NCI-H345 (cell line): ENCODE data around the gene GPA33.
A peak's percentile ranks its signal among the peaks of the same experiment; 100 is the strongest.

Source experiments
- DNase-seq: peaks from one replicate; lab custom pipeline; 2025; lab: John Stamatoyannopoulos, UW

Gene GPA33

GRCh38 chr1:167117225-167117624 is 27.0 kb upstream of the GPA33 start:
- DNase-seq: no peak

GRCh38 chr1:167116174-167116573 is 26.0 kb upstream of the GPA33 start:
- no peak for DNase-seq

GRCh38 chr1:167115655-167116054 is 25.5 kb upstream of the GPA33 start:
- no peak for DNase-seq

DNA sequence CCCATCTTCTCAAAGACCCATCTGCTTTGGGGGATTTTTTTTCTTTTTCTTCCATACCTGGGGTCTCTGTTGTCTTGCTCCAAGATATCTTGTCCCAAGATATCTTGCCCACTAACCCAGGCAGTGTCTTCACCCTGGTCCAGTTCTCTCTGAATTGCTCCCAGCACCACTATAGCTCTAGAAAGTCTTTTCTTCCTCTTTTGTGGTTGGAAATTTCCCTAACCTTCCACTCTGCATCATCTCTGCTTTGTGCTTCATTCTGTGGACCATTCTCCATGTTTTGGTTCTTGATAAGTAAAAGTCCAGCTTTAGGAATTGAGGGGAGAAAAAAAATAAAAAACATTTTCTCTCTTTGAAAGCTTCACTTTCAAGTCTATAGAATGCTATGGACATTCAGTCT is 24.5 kb upstream of the GPA33 start:
- no peak for DNase-seq

DNA sequence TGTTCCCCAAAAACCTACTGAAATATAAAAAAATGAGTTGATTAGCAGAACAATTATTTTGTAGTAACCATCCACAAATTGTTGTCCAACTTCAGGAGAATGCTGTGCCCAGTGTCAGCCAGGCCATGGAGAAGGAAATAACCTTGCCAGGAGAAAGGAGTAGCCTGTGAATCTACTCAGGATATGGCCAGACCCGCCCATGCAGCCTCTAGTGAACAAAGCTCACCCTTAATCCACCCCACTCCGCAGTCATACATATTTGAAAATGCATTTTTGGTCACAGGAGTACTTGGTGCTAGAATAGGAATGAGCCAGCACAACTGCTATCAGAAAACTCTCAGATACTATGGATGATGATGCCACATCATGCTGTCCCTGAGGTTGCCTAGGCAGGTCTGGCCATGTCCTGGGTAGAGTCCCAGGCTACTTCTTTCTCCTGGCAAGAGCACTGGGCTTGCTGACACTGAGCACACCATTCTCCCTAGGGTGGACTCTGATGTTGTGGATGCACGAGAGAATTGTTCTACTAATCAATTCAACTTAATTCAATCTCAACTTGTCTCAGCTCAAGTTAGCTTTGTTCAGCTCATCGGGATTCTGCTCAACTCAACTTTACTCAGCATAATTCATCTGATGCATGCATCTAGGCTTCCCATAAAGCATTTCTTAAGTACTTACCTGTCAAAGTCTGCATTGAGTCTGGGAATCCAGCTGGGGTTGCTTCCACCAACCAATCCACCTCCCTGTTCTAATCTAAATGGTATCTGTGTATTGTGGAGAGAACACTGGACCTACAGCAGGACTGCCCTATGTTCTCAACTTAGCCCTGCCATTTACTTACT is 21.9 kb upstream of the GPA33 start:
- DNase-seq: no peak

GRCh38 chr1:167110586-167110985 is 20.4 kb upstream of the GPA33 start:
- DNase-seq: no peak

- DNase-seq: peak; percentile 85
Observed at GRCh38 chr1:167109125-167109524, 18.9 kb upstream of the GPA33 start.

- DNase-seq: no peak
Observed at GRCh38 chr1:167107456-167107855, 17.3 kb upstream of the GPA33 start.

DNA sequence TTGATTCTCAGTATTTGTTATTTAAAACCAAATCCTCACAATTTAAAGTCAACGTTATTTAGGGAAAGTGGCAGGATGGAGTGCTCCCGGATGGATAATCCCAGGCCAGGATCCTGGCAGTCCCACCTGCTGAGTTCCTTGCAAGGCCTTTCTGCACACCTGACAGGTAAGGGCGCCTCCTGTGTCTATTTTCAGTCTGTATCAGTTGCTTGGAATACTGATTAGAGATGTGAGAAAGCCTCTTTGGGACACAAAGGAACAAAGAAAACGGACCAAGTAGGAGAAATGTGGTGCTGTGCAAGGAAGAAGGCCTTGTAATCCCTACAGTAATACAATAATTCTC is 15.9 kb upstream of the GPA33 start:
- DNase-seq: no peak

GRCh38 chr1:167105271-167106118 is 15.3 kb upstream of the GPA33 start:
- DNase-seq: no peak

- no peak for DNase-seq
Observed at GRCh38 chr1:167104256-167104633, 14.1 kb upstream of the GPA33 start.

GRCh38 chr1:167102906-167103573 is 12.9 kb upstream of the GPA33 start:
- no peak for DNase-seq

DNA sequence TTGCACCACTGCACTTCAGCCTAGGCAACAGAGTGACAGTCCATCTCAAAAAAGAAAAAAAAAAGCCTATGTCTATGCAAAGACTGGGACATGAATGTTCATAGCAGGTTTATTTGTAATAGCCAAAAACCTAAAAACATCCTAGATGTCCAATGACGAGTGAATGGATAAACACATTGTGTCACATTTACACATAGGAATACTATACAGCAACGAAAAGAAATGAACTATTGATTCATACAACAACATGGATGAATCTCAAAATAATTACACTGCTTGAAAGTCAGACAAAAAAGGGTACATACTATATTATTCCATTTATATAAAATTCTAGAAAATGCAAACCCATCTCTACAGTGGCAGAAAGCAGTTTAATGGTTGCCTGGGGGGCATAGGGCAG is 11.6 kb upstream of the GPA33 start:
- DNase-seq: no peak

- DNase-seq: no peak
Observed at GRCh38 chr1:167100730-167101129, 10.6 kb upstream of the GPA33 start.

DNA sequence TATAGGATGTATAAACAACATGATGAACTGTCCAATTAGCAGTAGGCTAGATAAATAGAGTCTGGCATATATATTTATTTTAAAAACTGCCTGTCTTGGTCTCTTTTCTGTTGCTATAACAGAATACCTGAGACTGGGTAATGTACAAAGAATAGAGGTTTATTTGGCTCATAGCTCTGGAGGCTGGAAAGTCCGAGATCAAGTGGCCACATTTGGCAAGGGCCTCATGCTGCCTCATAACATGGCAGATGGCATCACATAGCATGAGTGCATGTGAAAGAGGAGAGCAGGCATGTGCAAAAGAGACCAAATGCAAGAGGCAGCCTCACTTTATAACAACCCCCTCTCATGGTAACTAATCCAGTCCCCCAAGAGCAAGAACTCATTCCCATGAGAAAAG is 9.7 kb upstream of the GPA33 start:
- no peak for DNase-seq

- peak; percentile 19 for DNase-seq
Observed at GRCh38 chr1:167095368-167095767, 5.2 kb upstream of the GPA33 start.

- DNase-seq: no peak
Observed at GRCh38 chr1:167094690-167095089, 4.5 kb upstream of the GPA33 start.

GRCh38 chr1:167093846-167094516 is 3.8 kb upstream of the GPA33 start, which contains the start of gene STYXL2:
Gene STYXL2, plus strand, starts transcription at chr1:167094075. Its CDS starts 775 bp downstream, at chr1:167094850.
- no peak for DNase-seq

DNA sequence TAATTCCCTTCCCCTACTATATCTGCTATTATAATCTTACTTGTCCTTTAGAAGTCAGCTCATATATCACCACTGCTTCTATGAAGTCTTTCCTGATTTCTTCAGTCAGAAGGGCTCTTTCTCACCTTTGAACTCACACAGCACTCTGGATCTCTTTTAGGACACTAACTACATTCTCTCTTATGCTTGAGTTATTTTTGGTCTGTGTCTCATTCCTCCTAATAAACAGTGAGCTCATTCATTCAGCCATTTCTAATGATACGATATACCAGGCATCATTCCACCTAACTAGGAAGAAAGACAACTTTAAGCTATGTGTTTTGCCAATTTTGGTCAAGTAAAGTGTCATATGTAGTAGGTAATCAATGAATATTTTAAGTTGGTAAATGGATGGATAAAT is 2.5 kb upstream of the GPA33 start:
- DNase-seq: no peak

DNA sequence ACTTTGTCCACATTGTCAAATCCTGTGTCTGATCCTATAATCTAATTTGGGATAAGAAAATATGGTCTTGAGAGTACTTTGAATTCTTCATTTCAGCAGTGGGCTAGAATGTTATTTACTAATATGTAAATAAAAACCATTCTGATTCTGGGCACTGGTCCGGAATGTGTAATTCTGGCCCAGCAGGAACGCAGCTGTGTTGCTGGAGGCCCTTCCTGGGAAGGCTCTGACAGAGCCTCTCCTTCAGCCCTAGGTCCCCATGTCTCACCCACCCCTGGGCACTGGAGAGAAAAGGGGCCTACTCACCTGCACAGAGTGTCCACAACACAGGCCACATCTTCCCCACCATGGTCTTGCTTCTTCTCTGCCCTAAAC is 251 bp downstream of the GPA33 start:
- no peak for DNase-seq

- no peak for DNase-seq
Observed at GRCh38 chr1:167088746-167089417, 1.3 kb downstream of the GPA33 start.

- DNase-seq: no peak
Observed at GRCh38 chr1:167086768-167087167, 3.4 kb downstream of the GPA33 start.
